ENCODE results near the gene CINP. TPM values are rescaled to one million over a fixed set of nuclear protein-coding genes. Genes with fewer than 3 reads are reported as not detected.
A peak's percentile ranks its signal among the peaks of the same experiment; 100 is the strongest.
"Not testable (repeated sequence)": the region's sequence is repeated elsewhere in the genome, so short reads cannot be mapped to it uniquely, and the experiment has no call there.

The CINP gene
- total RNA-seq, 2 experiments from 2014 or later = 50.5 to 51.2 TPM

GRCh38 chr14:102317564-102318248, 45.0 kb downstream of the CINP start:
- POLR2A ChIA-PET = interaction anchor here (1.2 to 1.8 kb wide), 2 partner anchors 13 to 45 kb away, joined by 4 to 11 read pairs; partner anchors contain the start of genes CINP, MOK and TECPR2
- H3K27me3 Mint-ChIP-seq = no peaks in the 10 kb centered on the region
- CTCF ChIA-PET = interaction anchor here (0.6 to 5.4 kb wide), 15 partner anchors 10 to 611 kb away, joined by 3 to 58 read pairs (median 3); partner anchors contain the start of genes CINP, MOK and TECPR2
- peak overlapping the region; percentile 87 for H3K27ac Mint-ChIP-seq
- DNase-seq = peak; percentile 72
- intact Hi-C loops (cut with micrococcal nuclease) = loop anchor here (1.0 to 5.0 kb wide), 7 partner anchors 120 to 610 kb away; partner anchors contain the start of genes ANKRD9, PPP2R5C, RCOR1 and WDR20
- peaks cover 4% of the 10 kb centered on the region for H3K36me3 Mint-ChIP-seq
- H3K9me3 Mint-ChIP-seq = no peaks in the 10 kb centered on the region
- H3K4me3 Mint-ChIP-seq = peak overlapping the region; percentile 87
- peaks cover 54% of the 10 kb centered on the region for H3K4me1 Mint-ChIP-seq (ENCODE audit: low read depth)

GRCh38 chr14:102316743-102317563, 45.7 kb downstream of the CINP start:
- Mint-ChIP-seq H3K27ac (peak overlapping the region; percentile 87), H3K9me3 (no peaks in the 10 kb centered on the region), H3K4me1 (ENCODE audit: low read depth) (peaks cover 54% of the 10 kb centered on the region), H3K36me3 (peaks cover 4% of the 10 kb centered on the region), H3K4me3 (peak overlapping the region; percentile 87), H3K27me3 (no peaks in the 10 kb centered on the region)
- intact Hi-C loops (cut with micrococcal nuclease) = loop anchor here (1.0 to 5.0 kb wide), 7 partner anchors 12 to 610 kb away; partner anchors contain the start of genes MOK, PPP2R5C and RCOR1
- peak; percentile 98 for DNase-seq
- ChIA-PET POLR2A (interaction anchor here (0.6 to 1.2 kb wide), 4 partner anchors 46 to 513 kb away, joined by 3 to 4 read pairs (median 4); partner anchors contain the start of genes ANKRD9, CINP and TECPR2), CTCF (interaction anchor here (0.6 to 5.4 kb wide), 18 partner anchors 9 to 610 kb away, joined by 3 to 58 read pairs (median 3); partner anchors contain the start of genes CINP, MOK and TECPR2)

- CTCF ChIA-PET = interaction anchor here (0.6 to 5.4 kb wide), 14 partner anchors 8 to 610 kb away, joined by 3 to 58 read pairs (median 3); partner anchors contain the start of gene MOK
- H3K4me3 Mint-ChIP-seq = peak overlapping the region; percentile 87
- H3K4me1 Mint-ChIP-seq (ENCODE audit: low read depth) = peaks cover 50% of the 10 kb centered on the region
- H3K9me3 Mint-ChIP-seq = no peaks in the 10 kb centered on the region
- DNase-seq = peak; percentile 46
- peaks cover 4% of the 10 kb centered on the region for H3K36me3 Mint-ChIP-seq
- H3K27me3 Mint-ChIP-seq = no peaks in the 10 kb centered on the region
- peak overlapping the region; percentile 87 for H3K27ac Mint-ChIP-seq
- intact Hi-C loops (cut with micrococcal nuclease) = loop anchor here (1.0 to 5.0 kb wide), 7 partner anchors 11 to 609 kb away; partner anchors contain the start of genes MOK, PPP2R5C and RCOR1
- POLR2A ChIA-PET = interaction anchor here (0.6 to 0.9 kb wide), 3 partner anchors 193 to 513 kb away, joined by 3 to 4 read pairs (median 4); partner anchors contain the start of gene ANKRD9
These were observed 46.4 kb downstream of the CINP start for GRCh38 chr14:102316338-102316742.

- POLR2A ChIA-PET = no interaction called here
- intact Hi-C loops (cut with micrococcal nuclease) = loop anchor here (2.0 to 5.0 kb wide), 6 partner anchors 122 to 608 kb away; partner anchors contain the start of genes HSP90AA1, PPP2R5C and RCOR1
- Mint-ChIP-seq H3K9me3 (no peaks in the 10 kb centered on the region), H3K27me3 (no peaks in the 10 kb centered on the region), H3K4me1 (ENCODE audit: low read depth) (peaks cover 41% of the 10 kb centered on the region), H3K36me3 (peaks cover 4% of the 10 kb centered on the region), H3K27ac (no peak overlapping the region), H3K4me3 (peak overlapping the region; percentile 81)
- no peak for DNase-seq
- CTCF ChIA-PET = interaction anchor here (0.7 to 5.4 kb wide), 14 partner anchors 11 to 353 kb away, joined by 3 to 58 read pairs (median 6); partner anchors contain the start of gene MOK
These were observed 47.6 kb downstream of the CINP start for GRCh38 chr14:102315121-102315520.

- H3K4me3 Mint-ChIP-seq = peak overlapping the region; percentile 81
- DNase-seq = peak; percentile 88
- peak overlapping the region; percentile 32 for H3K27ac Mint-ChIP-seq
- CTCF ChIA-PET = interaction anchor here (0.5 to 5.4 kb wide), 34 partner anchors 10 to 607 kb away, joined by 3 to 58 read pairs (median 4); partner anchors contain the start of genes MOK and WDR20
- peaks cover 40% of the 10 kb centered on the region for H3K4me1 Mint-ChIP-seq (ENCODE audit: low read depth)
- POLR2A ChIA-PET = interaction anchor here (1.1 kb wide), 1 partner anchor 9 kb away, joined by 7 read pairs; the partner anchor contains the start of gene MOK
- intact Hi-C loops (cut with micrococcal nuclease) = loop anchor here (1.0 to 5.0 kb wide), 8 partner anchors 79 to 607 kb away; partner anchors contain the start of genes HSP90AA1, PPP2R5C and RCOR1
- H3K36me3 Mint-ChIP-seq = peaks cover 4% of the 10 kb centered on the region
- no peaks in the 10 kb centered on the region for H3K27me3 Mint-ChIP-seq
- no peaks in the 10 kb centered on the region for H3K9me3 Mint-ChIP-seq
These were observed 48.3 kb downstream of the CINP start for GRCh38 chr14:102314242-102315011.

GRCh38 chr14:102304611-102305506, 57.8 kb downstream of the CINP start, which contains the start of gene MOK:
Gene MOK (minus strand): TSS chr14:102305164. CDS start chr14:102304968, 196 bp downstream.
- POLR2A ChIA-PET = interaction anchor here (0.6 to 1.5 kb wide), 6 partner anchors 9 to 216 kb away, joined by 3 to 11 read pairs (median 4); no protein-coding TSS in a partner anchor
- peak within 1 kb of the TSS; percentile 91 for H3K27ac Mint-ChIP-seq
- H3K27me3 Mint-ChIP-seq = no peaks in the 10 kb centered on the region

GRCh38 chr14:102303664-102304063, 59.0 kb downstream of the CINP start:
- Mint-ChIP-seq H3K27ac (no peak overlapping the region), H3K9me3 (no peaks in the 10 kb centered on the region), H3K36me3 (peaks cover 2% of the 10 kb centered on the region), H3K4me3 (no peak overlapping the region), H3K4me1 (ENCODE audit: low read depth) (peaks cover 9% of the 10 kb centered on the region), H3K27me3 (no peaks in the 10 kb centered on the region)
- no peak for DNase-seq
- POLR2A ChIA-PET = interaction anchor here (1.5 kb wide), 1 partner anchor 215 kb away, joined by 3 read pairs; no protein-coding TSS in a partner anchor
- CTCF ChIA-PET = interaction anchor here (0.6 to 4.1 kb wide), 3 partner anchors 12 to 284 kb away, joined by 4 to 58 read pairs (median 5); no protein-coding TSS in a partner anchor
- intact Hi-C loops (cut with micrococcal nuclease) = loop anchor here (2.0 kb wide), 1 partner anchor 69 kb away; no protein-coding TSS in a partner anchor

More at GRCh38 chr14:102304611-102305506, 57.8 kb downstream of the CINP start, which contains the start of gene MOK:
- Mint-ChIP-seq H3K9me3 (no peaks in the 10 kb centered on the region), H3K4me3 (peak within 1 kb of the TSS; percentile 95), H3K36me3 (peaks cover 2% of the 10 kb centered on the region), H3K4me1 (ENCODE audit: low read depth) (peaks cover 9% of the 10 kb centered on the region)
- CTCF ChIA-PET = interaction anchor here (1.2 to 4.1 kb wide), 3 partner anchors 11 to 68 kb away, joined by 3 to 58 read pairs (median 5); no protein-coding TSS in a partner anchor
- intact Hi-C loops (cut with micrococcal nuclease) = loop anchor here (1.0 to 2.0 kb wide), 2 partner anchors 11 to 70 kb away; no protein-coding TSS in a partner anchor
- DNase-seq = peak; percentile 98

GRCh38 chr14:102298303-102299070, 64.2 kb downstream of the CINP start:
- H3K4me3 Mint-ChIP-seq; H3K9me3 Mint-ChIP-seq; POLR2A ChIA-PET; H3K27me3 Mint-ChIP-seq; H3K36me3 Mint-ChIP-seq; intact Hi-C loops (cut with micrococcal nuclease); H3K27ac Mint-ChIP-seq; DNase-seq; CTCF ChIA-PET; H3K4me1 Mint-ChIP-seq (ENCODE audit: low read depth): not testable (repeated sequence)

Data from activated CD4-positive, alpha-beta memory T cell treated with anti-CD3 and anti-CD28 coated beads for 36 hours (primary cell).